SKM-1 treated with dmso at 0.1 percent for 144 hours (cell line): ENCODE data around the gene KCTD17.

Experiments
- DNase-seq: peaks from one replicate; lab custom pipeline; 2025; ENCODE audit not compliant: unreplicated experiment; lab: John Stamatoyannopoulos, UW

KCTD17 gene

DNA sequence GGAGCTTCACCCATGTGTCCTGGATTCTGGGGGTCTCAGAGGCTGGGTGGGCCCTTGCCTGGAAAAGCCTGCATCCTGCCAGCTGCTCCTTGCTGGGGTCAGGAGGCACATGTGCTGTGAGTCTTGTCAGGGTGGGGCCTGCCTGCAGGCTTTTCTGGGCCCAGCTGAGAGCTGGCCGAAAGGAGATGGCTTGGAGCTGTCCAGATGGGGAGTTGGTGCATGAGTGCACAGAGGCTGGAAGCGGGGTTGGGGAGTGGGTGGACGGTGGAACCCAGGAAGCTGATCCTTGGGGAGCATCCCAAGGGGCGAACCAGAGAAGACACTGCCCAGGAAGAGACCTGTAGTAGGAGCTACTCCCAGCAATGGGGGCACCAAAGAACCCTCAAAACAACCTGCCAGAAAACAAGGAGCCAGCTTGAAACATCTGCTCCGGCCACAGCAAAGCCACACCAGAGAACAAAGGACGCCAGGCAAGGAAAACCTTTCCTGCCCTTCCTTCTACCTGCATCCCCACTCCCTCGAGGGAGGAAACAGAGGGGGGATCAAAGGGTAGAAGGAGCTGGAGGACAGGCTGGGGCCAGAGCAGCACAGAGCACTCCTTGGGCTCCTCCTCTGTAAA, 8.2 kb upstream of the KCTD17 start:
- no peak for DNase-seq

DNA sequence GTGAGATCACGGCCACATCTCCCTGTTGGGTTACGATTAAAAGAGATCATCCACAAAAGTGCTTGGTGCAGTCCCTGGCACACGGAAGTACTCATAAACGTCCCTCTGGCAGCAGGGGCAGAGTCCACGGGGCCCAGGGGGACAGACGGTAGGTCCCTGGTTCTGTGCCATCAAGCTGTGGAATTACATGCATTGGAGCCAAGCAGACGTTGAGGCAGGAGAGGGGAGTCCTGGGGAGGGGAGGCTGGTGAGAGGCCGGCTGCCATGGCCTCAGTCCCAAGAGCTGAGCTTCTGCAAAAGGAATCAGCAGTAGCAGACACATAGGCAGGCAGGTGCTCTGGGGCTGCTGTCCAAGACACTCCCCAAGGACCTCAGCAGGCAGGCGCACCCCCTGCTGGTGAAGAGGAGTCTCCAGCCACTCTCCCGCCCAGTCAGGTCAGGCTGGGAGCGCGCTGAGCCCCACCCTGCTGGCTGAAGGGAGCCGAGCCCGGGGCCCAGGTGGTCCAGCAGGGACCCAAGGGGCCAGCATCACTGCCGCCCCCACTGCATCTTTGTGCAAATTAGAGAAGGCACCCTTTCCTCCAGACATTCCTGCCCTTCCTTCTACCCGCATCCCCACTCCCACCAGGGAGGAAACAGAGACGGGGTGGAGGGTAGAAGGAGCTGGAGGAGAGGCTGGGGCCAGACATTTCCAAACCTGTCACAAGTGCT, 7.6 kb upstream of the KCTD17 start:
- peak; percentile 72 for DNase-seq

DNA sequence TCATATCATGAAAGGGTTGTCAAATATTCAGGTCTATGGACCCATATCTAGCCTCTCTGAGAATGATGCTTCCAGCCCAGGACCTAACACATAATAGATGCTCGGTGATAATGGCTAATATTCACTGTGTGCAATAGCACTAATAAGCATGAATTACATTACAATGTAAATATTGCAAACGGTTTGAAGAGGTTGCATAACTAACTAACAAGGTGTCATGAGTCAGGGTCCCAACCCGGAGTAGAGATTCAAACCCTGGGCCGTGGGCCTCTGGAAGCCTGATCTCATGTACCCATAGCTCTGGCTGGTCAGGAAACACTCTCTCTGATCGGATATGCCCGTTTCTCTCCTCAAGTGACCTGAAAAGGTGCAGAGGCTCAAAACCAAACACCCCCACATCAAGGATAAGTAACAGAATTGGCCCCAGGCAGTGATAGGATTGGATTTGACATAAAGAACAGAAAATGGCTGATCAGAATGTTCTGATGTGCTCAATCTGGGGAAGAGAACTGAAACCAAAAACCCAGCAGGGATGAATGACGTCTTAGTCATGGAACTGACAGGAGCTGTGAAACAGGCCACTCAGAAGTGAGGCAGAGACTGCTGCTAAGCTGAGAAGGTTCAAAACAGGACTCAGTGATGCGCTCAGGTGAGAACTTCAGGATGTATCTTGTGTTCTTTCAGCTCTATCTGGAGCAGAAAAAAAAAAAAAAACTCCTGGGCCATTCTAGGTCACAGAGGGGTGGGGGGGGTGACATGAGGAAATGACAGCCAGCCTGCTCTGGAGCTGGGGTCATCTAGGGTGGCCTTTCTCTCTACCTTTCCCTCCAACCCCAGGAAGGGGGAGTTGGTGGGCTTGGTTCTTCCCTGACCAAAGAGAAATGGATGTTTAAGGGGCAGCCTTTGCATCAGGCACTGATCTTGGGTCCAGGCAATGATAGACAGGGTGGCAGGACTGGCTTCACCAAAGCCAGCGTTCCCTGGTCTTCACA, 6.6 kb upstream of the KCTD17 start:
- DNase-seq, result no peak

DNA sequence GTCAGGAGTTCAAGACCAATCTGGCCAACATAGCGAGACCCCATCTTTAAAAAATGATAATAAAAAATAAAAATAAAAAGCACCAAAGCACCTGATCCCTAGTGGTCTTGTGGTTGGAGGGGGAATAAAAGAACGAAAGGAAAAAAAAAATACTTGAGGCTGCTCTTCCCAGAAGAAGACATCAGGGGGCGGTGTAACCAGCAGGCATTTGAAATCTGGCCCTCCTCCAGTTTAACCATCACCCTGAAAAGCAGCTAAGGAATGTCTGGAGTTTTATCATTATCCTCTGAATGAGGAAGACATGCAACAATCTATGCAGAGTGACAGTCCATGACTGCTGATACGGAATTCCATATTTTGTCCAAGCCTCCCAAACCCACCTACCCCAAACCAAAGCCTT, 5.6 kb upstream of the KCTD17 start:
- no peak for DNase-seq

DNA sequence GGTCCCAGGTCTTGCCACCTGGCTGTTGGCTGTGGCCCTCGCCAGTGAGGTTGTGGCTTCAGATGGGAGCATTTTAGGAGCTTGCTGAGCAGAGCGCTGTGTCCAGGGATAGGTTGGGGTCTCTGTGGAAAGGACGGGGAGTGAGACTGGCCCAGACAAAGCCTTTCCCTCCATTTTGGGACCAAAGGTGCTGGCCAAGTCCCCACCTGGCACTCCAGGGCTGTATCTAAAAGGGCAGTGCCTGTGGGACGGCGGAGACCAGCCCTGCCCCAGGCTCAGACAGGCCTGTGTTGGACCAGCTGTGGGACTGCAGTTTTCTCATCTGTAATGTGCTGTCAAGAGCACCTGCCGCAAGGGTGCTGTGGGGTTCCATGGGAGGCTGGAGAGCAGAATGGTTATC, 5.0 kb upstream of the KCTD17 start:
- DNase-seq, result no peak

DNA sequence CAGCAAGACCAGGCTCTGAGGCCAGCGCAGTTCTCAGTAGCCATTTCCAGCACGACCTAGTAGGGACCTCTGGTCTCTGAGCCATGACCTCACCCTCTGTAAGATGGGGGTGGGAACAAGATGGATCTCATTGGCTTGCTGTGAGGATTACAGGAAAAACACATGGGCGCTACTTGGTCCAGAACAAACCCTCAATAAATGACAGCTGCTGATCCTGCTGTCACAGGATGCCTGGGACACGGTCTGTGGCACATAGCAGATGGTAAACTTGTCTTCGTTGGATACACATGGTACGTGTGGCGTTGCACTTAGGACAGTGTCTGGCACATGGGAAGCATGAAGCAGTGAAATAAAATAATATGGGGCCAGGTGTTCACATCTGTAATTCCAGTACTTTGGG, 4.5 kb upstream of the KCTD17 start:
- DNase-seq, result no peak

DNA sequence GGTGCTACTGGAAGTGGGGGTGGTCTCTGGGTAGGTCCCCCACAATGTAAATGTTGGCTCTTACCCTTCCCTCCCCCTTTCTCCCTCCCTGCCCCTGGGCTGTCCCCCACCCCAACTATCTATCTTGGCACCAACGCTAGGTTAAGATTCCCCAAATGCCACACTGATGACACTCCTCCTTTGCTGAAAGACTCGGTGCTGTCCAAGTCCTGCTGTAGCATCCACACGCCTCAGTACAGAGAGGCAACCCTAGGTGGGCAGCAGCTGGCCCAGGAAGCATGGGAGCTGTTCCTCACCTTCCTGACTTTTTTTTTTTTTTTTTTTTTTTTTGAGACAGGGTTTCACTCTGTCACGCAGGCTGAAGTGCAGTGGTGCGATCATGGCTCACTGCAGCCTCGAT, 3.4 kb upstream of the KCTD17 start:
- no peak for DNase-seq

DNA sequence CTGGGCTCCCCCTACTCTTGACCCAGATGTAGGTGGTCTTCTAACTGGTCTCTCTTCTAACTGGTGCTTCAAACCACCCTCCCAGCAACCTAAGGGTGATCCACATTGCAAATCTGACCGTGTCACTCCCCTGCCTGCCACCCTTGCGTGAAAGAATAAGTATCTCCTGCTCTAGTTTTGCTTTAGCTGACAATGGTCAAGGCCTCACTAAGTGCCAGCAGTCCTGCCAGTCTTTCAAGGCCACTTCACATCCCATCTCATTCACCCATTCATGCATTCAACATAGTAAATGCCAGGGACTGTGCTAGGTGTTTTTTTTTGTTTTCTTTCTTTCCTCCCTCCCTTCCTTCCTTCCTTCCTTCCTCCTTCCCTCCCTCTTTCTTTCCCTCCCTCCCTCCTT, 2.3 kb upstream of the KCTD17 start:
- DNase-seq, result no peak

DNA sequence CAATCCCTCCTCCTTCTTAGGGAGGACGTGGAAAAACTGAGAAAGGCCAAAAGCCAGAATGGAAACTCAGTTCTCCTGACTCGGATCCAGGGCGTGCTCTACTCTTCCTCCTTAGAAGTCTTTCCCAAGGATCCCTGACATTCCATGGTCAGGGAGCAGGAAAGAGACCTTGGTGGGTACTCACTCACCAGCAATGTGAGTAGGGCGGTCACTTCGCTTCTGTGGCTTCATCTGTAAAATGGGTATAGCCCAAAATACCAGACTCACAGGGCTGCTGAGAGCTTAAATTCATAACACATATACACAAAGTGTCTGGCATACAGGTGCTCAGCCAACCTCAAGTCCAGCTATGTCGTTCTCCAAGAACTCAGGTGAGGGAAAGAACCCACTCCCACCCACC, 629 bp upstream of the KCTD17 start:
- no peak for DNase-seq

DNA sequence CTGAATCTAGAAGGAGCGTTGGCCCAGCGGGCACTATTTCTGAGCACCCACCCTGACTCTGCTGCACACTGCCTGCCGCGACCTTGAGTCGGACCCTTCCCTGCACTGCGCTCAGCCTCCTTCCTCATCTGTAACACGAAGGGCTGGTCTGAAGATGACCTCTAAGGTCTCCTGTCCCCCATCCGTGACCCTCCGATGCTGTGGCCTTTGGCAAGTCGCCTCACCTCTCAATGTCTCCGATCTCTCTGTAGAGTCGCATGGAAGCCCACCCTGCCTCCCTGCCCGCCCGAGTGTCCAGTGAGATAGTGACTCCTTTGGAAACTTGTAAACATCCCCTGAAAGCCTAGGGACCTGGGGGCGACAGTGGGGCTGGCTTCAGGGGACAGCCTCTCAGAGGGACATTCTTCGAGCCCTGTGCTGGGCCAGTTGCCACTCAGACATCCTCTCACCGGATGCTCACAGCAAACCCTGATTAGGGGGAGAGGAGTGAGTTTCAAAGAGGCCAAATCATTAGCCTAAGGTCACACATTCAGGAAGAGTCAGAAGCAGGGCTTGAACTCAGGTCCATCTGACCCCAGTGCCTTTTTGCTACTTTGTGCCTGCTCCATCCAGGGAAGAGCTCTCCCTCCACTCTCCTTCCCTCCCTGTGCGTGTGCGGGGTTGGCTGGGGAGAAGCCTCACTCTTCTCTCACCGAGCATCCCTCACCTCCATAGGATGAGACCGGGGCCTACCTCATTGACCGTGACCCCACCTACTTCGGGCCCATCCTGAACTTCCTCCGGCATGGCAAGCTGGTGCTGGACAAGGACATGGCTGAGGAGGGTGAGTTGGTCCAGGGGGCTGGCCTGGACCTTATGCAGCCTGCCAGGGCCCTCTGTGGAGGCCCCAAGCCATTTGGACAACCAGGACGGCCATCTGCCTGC, 1.1 kb downstream of the KCTD17 start:
- no peak for DNase-seq

DNA sequence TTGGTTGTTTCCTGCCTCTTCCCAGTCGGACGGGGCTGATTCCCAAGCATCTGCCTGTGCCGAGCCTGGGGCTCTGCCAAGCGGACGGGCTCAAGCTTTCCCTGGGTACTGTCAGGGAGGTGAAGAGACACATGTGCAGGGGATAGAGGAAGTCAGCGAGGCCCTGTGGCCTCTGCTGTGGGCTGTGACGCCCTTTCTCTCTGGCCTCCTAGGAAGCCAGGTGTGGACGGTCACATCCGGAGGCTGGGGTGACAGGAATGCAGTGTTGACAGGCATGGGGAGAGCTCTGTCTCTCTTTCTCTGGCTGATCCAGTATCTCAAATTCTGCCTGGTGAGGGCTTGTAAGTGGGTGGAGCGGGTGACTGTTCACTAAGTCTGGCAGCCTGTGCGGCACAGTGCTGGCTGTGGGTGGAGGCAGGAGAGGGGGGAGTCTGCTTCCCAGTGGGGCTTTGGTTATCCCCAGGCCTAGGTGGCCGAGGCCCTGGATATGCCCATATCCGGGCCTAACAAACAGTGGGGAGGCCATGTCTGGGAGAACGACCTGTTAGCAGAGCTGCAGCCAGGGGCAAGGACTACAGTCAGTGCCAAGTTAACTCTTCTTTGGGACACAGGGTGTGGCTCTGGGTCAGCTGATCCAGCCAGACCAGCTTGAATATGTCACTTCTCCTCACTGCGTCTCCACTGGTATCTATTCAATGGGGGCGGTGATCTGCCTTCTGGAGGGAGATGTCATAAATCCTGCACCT, 1.9 kb downstream of the KCTD17 start:
- DNase-seq, result no peak

DNA sequence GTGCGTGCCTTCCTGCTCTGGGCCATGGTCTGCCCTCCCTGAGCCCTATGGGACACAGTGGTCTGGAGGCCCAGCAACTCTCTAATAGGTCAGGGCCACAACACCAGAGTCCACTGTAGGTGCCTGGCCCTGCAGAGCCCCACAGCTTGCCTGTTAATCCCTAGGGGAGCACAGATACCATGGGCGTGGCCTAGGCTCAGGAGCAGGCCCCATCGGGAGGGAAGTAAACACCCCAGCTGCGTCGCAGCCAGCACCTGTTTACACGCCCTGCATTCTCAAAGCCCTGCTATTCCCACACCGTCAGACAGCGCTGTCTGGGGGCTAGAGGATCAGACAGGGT, 2.5 kb downstream of the KCTD17 start:
- DNase-seq, result no peak

DNA sequence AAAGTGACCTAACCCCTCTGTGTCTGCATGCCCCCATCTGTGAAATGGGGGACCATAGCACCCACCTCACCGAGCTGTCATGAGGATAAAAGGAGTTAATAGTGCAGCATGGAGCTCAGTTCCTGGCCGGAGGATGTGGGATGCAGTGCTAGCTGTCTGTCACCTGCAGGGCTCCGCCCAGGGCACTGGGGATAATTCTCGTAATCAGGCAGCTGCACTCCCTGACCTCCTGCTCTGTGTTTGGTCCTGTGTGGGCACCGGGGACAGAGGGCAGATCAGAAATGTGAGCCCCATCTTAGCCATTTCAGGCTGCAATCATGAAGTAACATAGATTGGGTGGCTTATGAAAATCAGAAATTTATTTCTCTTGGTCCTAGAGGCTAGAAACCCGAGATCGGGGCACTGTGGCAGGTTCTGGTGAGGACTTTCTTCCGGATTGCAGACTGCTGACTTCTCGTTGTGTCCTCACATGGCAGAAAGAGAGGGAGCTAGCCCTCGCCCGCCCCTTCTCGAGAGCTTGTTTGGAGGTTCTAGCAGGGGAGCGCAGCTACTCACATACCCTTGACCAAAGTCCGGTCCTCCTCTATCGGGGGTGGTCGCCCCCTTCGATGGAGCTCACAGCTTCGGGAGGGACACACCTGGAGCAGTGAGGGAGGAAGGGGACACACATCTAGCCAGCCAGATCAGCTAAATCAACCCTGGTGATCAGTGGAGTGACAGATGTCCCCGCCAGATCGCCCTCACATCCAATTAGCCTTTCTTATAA, 3.2 kb downstream of the KCTD17 start:
- no peak for DNase-seq

DNA sequence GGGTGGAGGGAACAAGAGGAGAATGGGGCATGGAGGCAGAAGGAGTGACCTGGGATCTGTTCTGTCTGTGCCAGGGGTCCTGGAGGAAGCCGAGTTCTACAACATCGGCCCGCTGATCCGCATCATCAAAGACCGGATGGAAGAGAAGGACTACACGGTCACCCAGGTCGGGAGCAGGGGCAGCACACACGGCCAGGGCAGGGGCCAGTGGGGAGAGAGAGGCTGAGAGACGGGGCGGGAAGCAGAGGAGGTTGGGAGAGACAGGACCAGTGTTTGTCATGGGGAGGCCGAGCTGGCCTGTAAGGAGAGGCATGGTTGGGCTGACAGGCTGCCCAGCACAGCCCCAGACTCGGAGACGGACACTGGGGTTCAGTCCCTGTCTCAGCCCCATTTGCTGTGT, 4.7 kb downstream of the KCTD17 start:
- DNase-seq, result no peak

DNA sequence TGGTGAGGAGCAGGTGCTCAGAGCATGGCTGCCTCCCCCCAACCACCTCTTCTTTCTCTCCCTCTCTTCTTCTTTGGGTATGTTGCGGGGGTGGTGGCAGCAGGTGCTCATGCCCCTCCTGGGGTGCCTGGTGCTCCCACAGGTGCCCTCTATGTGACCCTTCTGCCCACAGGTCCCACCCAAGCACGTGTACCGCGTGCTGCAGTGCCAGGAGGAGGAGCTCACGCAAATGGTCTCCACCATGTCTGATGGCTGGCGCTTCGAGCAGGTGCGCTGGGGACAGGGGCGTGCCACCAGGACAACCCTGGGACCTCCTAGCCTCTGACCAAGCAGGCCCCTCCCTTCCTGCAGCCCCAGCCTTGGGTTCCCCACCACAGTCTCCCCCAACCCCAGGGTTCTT, 5.7 kb downstream of the KCTD17 start:
- no peak for DNase-seq

DNA sequence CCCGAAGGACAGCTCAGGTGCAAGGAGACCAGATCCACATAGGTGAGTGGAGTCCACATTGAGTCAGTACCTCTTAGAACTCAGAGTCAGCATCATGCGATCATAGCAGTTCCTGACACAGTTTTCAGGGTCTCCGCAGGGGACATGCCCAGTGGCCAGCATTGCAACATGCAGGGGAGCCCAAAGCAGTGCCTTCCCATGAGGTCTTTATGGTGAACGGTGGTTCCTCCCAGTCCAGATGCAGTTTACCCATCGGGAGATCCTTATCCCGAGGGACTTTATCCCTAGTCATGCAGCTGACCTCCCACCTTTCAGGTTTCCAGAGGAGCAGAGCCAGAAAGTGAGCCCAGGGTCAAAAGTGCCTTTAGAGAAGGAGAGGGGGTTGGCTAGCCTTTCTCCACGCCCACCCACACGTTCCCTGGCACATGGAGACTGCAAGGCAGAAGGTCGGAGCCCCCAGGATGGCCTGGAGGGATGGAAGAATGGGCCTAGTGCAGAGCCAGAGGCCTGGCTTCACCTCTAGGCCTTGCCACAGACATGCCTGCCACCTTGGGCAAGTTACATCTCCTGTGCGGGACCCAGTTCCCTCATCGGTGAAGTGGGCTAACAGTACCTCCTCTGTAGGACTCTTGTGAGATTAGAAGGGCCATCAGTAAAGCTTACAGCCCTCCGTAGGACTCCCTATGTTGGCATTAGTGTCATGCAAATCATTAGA, 6.4 kb downstream of the KCTD17 start:
- DNase-seq, result no peak

DNA sequence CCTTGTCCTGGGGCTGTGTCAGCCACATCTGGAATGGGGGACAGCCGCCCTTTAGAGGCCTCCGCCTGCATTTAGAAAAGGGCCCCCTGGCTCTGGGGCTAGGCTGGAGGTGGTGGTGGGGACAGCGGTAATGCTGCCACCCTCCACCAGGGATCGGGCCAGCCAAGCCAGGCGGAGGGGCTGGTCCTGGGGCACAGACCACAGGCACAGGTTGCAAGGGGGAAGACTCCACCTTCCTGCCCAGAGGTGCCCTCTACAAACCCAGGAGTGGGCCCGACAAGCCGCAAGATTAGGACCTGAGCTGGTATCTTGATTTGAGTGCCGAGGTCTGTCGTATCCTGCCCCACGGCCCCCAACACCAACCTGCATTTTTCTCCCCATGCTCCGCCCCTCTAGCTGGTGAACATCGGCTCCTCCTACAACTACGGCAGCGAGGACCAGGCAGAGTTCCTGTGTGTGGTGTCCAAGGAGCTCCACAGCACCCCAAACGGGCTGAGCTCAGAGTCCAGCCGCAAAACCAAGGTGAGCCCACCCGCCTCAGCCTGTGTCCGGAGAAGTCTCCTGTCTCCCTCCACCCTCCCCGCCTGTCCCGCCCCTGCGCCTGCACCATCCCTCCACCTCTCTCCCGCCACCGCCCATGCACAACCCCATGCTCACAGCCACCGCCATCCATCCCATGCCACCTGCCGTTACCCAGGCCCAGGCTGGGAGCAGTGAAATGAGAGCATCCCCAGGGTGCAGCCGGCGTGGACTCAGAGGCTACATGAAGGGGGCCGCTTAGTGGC, 7.6 kb downstream of the KCTD17 start:
- no peak for DNase-seq

DNA sequence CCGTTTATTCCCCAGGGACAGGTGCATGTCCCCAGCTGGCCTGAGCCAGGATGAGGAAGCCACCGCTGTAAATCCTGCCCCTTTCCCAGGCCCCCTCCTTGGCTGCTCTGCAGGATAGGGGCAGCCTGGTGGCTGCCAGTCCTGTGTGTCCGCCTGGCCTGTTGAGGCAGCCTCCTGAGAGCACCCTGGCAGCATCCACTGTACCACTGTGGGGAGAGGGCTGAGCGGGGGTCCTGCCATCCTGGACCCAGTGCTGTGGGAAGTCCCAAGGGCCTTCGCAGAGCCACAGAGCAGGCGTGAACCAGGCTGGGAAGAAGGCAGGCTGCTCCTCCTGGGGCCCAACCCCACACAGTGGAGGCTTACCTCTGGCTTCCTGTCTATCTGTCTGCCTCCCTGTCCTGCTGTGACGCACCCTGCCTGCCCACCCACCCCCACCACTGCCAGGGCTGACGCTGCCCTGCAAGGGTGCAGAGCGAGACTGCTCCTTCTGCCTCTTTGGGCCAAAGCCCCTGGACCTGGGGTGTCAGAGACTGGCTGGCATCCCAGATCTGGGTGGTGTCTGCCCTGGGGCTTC, 8.4 kb downstream of the KCTD17 start:
- DNase-seq, result no peak
